ENCODE results near the gene CREM.
"Not testable (repeated sequence)": the region's sequence is repeated elsewhere in the genome, so short reads cannot be mapped to it uniquely, and the experiment has no call there.

Gene CREM

GRCh38 chr10:35210961-35211360, 84.3 kb downstream of the CREM start:
- peaks cover 28% of the 10 kb centered on the region for H3K36me3 Mint-ChIP-seq (ENCODE audit: low read depth)
- no peaks in the 10 kb centered on the region for H3K27me3 Mint-ChIP-seq
- H3K4me3 Mint-ChIP-seq: no peak overlapping the region
- peaks cover 50% of the 10 kb centered on the region for H3K4me1 Mint-ChIP-seq (ENCODE audit: low read depth)
- intact Hi-C loops (cut with micrococcal nuclease): no loop called here
- H3K27ac Mint-ChIP-seq: peak overlapping the region; percentile 90
- no peaks in the 10 kb centered on the region for H3K9me3 Mint-ChIP-seq

DNA sequence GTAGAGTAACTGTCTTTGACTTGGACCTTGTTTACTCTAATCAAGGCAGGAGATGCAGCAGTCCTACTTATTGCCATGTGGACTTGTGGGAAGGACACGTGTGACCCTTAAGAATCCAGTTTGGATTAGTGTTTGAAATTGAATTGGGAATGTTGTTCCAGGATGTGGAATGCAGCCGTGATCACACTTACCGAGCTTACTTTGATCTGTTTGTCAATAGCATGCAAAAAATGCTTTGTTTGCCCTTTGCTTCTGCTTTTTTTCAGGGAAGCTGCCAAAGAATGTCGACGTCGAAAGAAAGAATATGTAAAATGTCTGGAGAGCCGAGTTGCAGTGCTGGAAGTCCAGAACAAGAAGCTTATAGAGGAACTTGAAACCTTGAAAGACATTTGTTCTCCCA, 84.7 kb downstream of the CREM start:
- H3K36me3 Mint-ChIP-seq (ENCODE audit: low read depth): peaks cover 28% of the 10 kb centered on the region
- H3K9me3 Mint-ChIP-seq: no peaks in the 10 kb centered on the region
- H3K27ac Mint-ChIP-seq: peak overlapping the region; percentile 90
- no peaks in the 10 kb centered on the region for H3K27me3 Mint-ChIP-seq
- H3K4me3 Mint-ChIP-seq: no peak overlapping the region
- H3K4me1 Mint-ChIP-seq (ENCODE audit: low read depth): peaks cover 54% of the 10 kb centered on the region
- intact Hi-C loops (cut with micrococcal nuclease): no loop called here

DNA sequence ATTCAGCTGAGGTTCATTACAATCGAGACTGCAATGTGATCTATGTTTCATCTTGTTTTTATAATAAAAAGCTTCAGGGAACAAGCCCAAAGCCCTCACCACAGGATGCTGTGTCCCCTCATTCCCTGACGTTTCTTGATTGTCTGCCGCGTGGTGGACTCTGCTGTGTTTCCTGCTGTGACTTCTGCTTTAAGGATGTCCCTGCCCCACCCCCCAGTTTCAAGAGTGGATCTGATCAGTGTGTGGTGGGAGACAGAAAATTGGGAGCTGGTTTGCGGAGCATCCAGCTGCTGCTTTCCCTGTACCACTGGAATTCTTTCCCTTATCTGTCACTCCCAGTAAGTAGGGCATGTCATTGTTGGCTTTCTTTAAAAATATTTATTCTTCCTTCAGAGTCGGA, 86.2 kb downstream of the CREM start:
- Mint-ChIP-seq H3K9me3 (no peaks in the 10 kb centered on the region), H3K4me1 (ENCODE audit: low read depth) (peaks cover 59% of the 10 kb centered on the region), H3K27me3 (no peaks in the 10 kb centered on the region), H3K36me3 (ENCODE audit: low read depth) (peaks cover 19% of the 10 kb centered on the region), H3K27ac (peak overlapping the region; percentile 68), H3K4me3 (no peak overlapping the region)
- intact Hi-C loops (cut with micrococcal nuclease): no loop called here

- H3K36me3 Mint-ChIP-seq (ENCODE audit: low read depth): peaks cover 19% of the 10 kb centered on the region
- no peaks in the 10 kb centered on the region for H3K9me3 Mint-ChIP-seq
- H3K4me3 Mint-ChIP-seq: no peak overlapping the region
- intact Hi-C loops (cut with micrococcal nuclease): no loop called here
- H3K4me1 Mint-ChIP-seq (ENCODE audit: low read depth): peaks cover 63% of the 10 kb centered on the region
- H3K27ac Mint-ChIP-seq: peak overlapping the region; percentile 7
- H3K27me3 Mint-ChIP-seq: no peaks in the 10 kb centered on the region
Measured at GRCh38 chr10:35213699-35214098, 87.1 kb downstream of the CREM start.

DNA sequence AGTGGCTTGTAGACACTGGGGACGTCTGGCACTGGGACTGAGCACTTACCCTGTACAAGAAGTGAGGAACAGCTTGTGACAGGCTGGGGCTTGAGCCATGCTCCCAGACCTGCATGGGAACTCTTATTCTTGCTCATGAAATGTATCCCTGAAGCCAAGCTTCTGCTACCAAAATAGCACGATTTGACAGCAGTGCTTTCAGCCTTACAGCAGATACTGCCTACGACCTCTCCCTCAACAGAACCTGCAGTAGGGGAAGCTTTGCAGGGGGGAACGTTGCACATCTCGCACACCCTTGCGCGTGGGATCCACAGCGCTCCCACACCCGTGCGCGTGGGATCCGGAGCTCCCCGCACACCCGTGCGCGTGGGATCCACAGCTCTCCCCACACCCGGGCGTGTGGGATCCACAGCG, 88.0 kb downstream of the CREM start:
- H3K9me3 Mint-ChIP-seq: no peaks in the 10 kb centered on the region
- H3K27me3 Mint-ChIP-seq: no peaks in the 10 kb centered on the region
- H3K27ac Mint-ChIP-seq: peak overlapping the region; percentile 7
- intact Hi-C loops (cut with micrococcal nuclease): no loop called here
- H3K36me3 Mint-ChIP-seq (ENCODE audit: low read depth): peaks cover 11% of the 10 kb centered on the region
- no peak overlapping the region for H3K4me3 Mint-ChIP-seq
- peaks cover 57% of the 10 kb centered on the region for H3K4me1 Mint-ChIP-seq (ENCODE audit: low read depth)

DNA sequence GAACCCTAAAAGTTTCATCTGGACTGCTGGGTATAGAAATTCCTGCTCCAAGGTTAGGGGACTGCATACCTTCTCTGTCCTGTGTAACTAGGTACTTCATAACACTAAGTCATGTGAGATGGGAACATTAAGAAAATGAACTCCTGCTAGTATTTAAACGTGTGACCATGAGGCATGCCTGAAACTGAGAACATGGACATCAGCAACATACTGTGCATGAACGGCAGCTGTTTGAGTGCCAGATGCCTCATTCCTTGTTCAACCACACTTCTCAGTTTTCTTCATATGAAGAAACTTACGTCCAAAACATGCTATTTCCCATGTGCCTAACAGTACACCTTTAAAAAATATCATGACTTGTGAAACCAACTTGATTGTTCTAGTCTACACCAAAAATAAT, 88.5 kb downstream of the CREM start:
- Mint-ChIP-seq H3K36me3 (ENCODE audit: low read depth) (peaks cover 11% of the 10 kb centered on the region), H3K9me3 (no peaks in the 10 kb centered on the region), H3K27me3 (peaks cover 2% of the 10 kb centered on the region), H3K4me3 (no peak overlapping the region), H3K4me1 (ENCODE audit: low read depth) (peaks cover 57% of the 10 kb centered on the region), H3K27ac (no peak overlapping the region)
- intact Hi-C loops (cut with micrococcal nuclease): no loop called here

DNA sequence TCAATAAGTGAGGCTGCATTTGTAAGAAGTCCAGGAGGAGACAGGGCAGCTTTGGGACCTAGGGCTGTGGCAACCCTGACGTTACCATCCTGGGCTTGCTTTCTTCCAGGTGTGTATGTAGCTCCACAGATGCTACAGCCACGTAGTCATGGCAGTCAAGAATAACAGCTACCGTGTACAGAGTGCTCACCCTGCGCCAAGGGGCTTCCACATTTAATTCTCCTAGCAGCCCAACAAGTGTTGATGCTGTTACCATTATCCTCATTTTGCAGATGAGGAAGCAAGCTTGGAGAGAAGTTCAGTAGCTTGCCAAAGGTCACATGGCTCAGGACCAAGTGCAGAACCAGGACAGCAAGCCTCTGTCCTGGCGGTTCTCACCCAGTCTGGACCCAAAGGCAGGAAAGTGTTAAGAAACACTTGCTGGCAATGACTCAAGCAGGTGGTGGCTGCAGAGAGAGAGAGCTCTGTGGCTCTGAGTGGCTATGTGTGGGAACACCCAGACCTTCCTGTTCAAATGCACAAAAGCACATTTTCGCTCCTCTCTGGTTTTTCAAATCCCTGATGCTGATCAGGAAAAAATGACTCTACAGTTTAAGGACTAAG, 89.8 kb downstream of the CREM start:
- Mint-ChIP-seq H3K27ac (peak overlapping the region; percentile 67), H3K4me1 (ENCODE audit: low read depth) (peaks cover 49% of the 10 kb centered on the region)
- intact Hi-C loops (cut with micrococcal nuclease): loop anchor here (2.0 kb wide), 1 partner anchor 20 kb away; no protein-coding TSS in a partner anchor

DNA sequence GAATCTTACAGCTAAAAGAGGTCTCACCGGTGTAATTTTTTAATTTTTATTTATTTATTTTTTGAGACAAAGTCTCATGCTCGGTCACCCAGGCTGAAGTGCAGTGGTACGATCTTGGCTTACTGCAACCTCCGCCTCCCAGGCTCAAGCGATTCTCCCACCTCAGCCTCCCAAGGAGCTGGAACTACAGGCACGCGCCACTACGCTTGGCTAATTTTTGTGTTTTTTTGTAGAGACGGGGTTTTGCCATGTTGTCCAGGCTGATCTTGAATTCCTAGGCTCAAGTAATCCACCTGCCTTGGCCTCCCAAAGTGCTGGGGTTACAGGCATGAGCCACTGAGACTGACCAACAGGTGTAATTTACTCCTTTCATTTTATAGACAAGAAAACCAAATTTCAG, 90.3 kb downstream of the CREM start:
- H3K4me1 Mint-ChIP-seq (ENCODE audit: low read depth): peaks cover 43% of the 10 kb centered on the region
- H3K27ac Mint-ChIP-seq: peak overlapping the region; percentile 67
- H3K4me3 Mint-ChIP-seq; H3K9me3 Mint-ChIP-seq; H3K27me3 Mint-ChIP-seq; H3K36me3 Mint-ChIP-seq (ENCODE audit: low read depth): not testable (repeated sequence)
- intact Hi-C loops (cut with micrococcal nuclease): loop anchor here (2.0 kb wide), 1 partner anchor 20 kb away; no protein-coding TSS in a partner anchor

More for the DNA sequence above, 89.8 kb downstream of the CREM start:
- H3K4me3 Mint-ChIP-seq: no peak overlapping the region
- no peaks in the 10 kb centered on the region for H3K9me3 Mint-ChIP-seq
- no peaks in the 10 kb centered on the region for H3K36me3 Mint-ChIP-seq (ENCODE audit: low read depth)
- H3K27me3 Mint-ChIP-seq: peaks cover 2% of the 10 kb centered on the region

DNA sequence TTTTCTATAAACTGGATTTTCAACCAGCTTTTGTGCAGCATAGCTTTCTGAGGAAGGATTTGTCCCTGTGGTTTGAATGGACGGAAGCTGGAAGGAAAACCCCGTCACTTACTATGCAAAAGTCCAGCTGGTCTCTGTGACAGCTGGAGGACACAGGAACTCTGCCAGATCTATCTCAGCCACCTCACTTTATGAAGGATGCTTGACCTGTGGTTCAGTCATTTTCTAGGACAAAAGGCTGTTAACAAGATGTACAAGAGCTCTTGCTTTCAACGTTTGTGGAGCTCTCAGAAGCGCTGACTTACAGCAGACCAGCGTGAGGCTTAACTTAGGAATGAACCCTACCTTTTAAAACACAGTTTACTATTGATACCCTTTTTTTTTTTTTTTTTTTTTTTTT, 90.8 kb downstream of the CREM start:
- no peaks in the 10 kb centered on the region for H3K9me3 Mint-ChIP-seq
- peaks cover 38% of the 10 kb centered on the region for H3K4me1 Mint-ChIP-seq (ENCODE audit: low read depth)
- H3K4me3 Mint-ChIP-seq: no peak overlapping the region
- peaks cover 2% of the 10 kb centered on the region for H3K27me3 Mint-ChIP-seq
- no peaks in the 10 kb centered on the region for H3K36me3 Mint-ChIP-seq (ENCODE audit: low read depth)
- intact Hi-C loops (cut with micrococcal nuclease): loop anchor here (2.0 kb wide), 1 partner anchor 21 kb away; no protein-coding TSS in a partner anchor
- H3K27ac Mint-ChIP-seq: peak overlapping the region; percentile 67

DNA sequence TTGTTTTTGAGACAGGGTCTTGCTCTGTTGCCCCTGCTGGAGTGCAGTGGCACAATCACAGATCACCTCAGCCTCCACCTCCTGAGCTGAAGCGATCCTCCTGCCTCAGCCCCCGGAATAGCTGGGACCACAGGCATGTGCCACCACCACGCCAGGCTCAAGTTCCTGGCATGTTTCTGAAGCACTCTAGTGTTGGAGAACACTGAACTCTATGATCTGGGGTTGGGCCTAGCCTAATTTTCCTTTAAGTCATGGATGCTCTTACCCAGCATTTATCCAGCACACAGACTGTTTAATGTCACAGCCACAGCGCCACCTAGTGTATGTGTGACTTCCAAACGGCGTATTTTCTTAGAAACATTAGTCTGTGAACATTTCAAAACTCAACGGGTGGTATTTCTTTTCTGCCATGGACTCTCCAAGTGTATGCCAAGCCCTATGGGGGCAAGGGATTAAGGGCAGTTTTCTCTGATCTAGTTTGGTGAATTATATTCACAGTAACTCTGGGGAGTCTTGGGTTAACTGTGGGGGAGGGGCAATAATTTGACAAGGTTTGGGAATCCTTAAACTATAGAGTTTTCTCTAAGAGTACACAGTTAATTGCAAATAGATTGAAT, 91.8 kb downstream of the CREM start:
- H3K36me3 Mint-ChIP-seq (ENCODE audit: low read depth): no peaks in the 10 kb centered on the region
- H3K4me3 Mint-ChIP-seq: peak overlapping the region; percentile 14
- H3K4me1 Mint-ChIP-seq (ENCODE audit: low read depth): peaks cover 28% of the 10 kb centered on the region
- intact Hi-C loops (cut with micrococcal nuclease): loop anchor here (1.0 kb wide), 1 partner anchor 98 kb away; no protein-coding TSS in a partner anchor
- peak overlapping the region; percentile 86 for H3K27ac Mint-ChIP-seq
- peaks cover 2% of the 10 kb centered on the region for H3K27me3 Mint-ChIP-seq
- H3K9me3 Mint-ChIP-seq: no peaks in the 10 kb centered on the region

DNA sequence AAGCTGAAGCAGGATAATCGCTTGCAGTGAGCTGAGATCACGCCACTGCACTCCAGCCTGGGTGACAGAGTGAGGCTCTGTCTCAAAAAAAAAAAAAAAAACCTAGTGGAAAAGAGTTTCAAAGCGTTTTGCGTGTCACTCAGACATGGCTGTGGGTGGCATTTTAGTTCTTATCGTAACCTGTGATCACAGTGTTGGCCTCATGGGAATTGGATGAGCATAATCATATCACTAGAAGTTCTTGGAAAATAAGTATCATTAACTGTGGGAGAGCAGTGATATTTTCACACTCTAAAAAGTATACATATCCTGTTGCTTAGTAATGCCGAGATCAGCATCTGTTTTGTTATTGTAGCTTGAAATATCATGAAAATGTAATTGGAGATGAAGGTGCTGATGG, 92.6 kb downstream of the CREM start:
- intact Hi-C loops (cut with micrococcal nuclease): no loop called here

GRCh38 chr10:35219891-35220890, 93.5 kb downstream of the CREM start:
- Mint-ChIP-seq H3K27ac (no peak overlapping the region), H3K4me1 (ENCODE audit: low read depth) (peaks cover 19% of the 10 kb centered on the region), H3K4me3 (no peak overlapping the region), H3K27me3 (peaks cover 2% of the 10 kb centered on the region), H3K36me3 (ENCODE audit: low read depth) (no peaks in the 10 kb centered on the region), H3K9me3 (peaks cover 3% of the 10 kb centered on the region)
- intact Hi-C loops (cut with micrococcal nuclease): no loop called here

More for the DNA sequence above, 92.6 kb downstream of the CREM start:
- no peaks in the 10 kb centered on the region for H3K9me3 Mint-ChIP-seq
- no peaks in the 10 kb centered on the region for H3K36me3 Mint-ChIP-seq (ENCODE audit: low read depth)
- peaks cover 20% of the 10 kb centered on the region for H3K4me1 Mint-ChIP-seq (ENCODE audit: low read depth)
- H3K27ac Mint-ChIP-seq: no peak overlapping the region
- H3K27me3 Mint-ChIP-seq: peaks cover 2% of the 10 kb centered on the region
- H3K4me3 Mint-ChIP-seq: no peak overlapping the region

- Mint-ChIP-seq H3K36me3 (ENCODE audit: low read depth) (no peaks in the 10 kb centered on the region), H3K27ac (no peak overlapping the region), H3K4me3 (no peak overlapping the region), H3K27me3 (peaks cover 2% of the 10 kb centered on the region), H3K4me1 (ENCODE audit: low read depth) (peaks cover 8% of the 10 kb centered on the region), H3K9me3 (peaks cover 8% of the 10 kb centered on the region)
- intact Hi-C loops (cut with micrococcal nuclease): no loop called here
Measured at GRCh38 chr10:35223016-35223415, 96.4 kb downstream of the CREM start.
